ENCODE measurements around the gene UBTD2. TPM values are rescaled to one million over a fixed set of nuclear protein-coding genes. Genes with fewer than 3 reads are reported as not detected.

Gene UBTD2
- total RNA-seq, 1 donor from 2014 or later = 15.8 TPM

DNA sequence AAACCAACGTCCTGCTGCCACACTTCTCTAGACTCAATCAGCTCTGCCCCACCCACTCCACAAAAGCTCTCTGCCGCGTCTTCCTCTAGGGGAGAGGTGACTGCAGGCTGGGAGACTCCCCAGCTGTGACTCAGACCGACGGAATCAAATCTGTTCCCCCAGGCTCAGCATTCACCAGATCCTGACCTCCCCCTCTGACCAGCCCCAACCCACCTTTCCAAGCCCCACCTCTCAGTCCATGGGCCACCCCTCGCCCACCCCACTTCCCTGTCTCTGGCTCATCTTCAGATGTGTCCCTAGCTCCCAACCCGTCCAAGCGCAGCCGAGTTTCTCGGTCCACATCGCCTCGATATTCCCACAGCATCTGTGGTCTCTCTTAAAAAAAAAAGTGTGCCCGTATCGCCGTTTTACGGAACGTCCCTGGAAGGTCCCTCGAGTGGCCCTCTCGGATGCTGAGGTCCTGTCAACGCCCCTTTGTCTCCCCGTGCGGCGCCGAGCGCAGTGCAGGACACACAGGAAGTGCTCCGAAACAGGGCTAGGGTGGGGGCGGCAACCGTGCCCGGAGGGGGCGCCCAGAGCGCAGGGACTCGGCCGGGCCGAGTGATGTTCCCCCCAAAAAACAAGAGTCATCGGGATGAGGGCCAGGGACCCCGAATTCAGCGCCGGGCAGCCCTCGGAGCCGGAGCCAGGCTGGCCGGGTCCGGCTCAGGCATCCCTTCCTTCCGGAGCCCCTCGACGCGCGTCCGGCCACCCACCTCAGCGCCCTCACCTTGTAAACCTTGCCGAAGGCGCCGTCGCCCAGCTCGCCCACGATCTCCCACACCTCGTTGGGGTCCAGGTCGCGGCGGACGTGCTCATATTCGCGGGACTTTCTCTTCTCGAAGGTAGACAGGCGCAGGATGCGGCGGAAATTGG, 96.2 kb downstream of the UBTD2 start:
- H3K27me3 ChIP-seq (ENCODE audit: low read depth) = no peaks in the 10 kb centered on the region
- H3K4me1 ChIP-seq = peaks cover 45% of the 10 kb centered on the region
- H3K9me3 ChIP-seq = no peaks in the 10 kb centered on the region
- ATAC-seq = peak; percentile 52 to 61
- intact Hi-C loops (cut with DNase I) = no loop called here
- no peak for TF ChIP-seq CTCF (IDR thresholded peaks at IDR 0.05)
- DNase-seq = peak; percentile 79
- peaks cover 5% of the 10 kb centered on the region for H3K36me3 ChIP-seq
- peak overlapping the region; percentile 94 for H3K27ac ChIP-seq
- H3K4me3 ChIP-seq = peak overlapping the region; percentile 99

DNA sequence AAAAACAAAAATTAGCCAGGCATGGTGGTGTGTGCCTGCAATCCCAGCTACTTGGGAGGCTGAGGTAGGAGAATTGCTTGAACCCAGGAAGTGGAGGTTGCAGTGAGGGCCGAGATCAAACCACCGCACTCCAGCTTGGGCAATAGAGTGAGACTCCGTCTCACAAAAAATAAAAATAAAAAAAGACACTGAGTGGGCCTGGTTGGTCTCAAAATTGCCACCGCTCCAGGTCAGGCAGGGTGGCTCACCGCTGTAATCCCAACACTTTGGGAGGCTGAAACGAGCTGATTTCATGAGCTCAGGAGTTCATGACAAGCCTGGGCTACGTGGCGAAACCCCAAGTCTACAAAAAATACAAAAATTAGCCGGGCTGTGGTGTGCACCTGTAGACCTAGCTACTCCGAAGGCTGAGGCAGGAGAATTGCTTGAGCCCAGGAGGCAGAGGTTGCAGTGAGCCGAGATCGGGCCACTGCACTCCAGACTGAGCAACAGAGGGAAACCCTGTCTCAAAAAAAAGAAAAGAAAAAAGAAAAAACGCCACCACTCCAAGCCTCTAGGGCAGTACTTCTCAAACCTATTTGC, 97.4 kb downstream of the UBTD2 start:
- H3K9me3 ChIP-seq = no peaks in the 10 kb centered on the region
- no peaks in the 10 kb centered on the region for H3K27me3 ChIP-seq (ENCODE audit: low read depth)
- DNase-seq (no peak), ATAC-seq (no peak)
- peaks cover 5% of the 10 kb centered on the region for H3K36me3 ChIP-seq
- H3K4me3 ChIP-seq = peak overlapping the region; percentile 99
- peaks cover 46% of the 10 kb centered on the region for H3K4me1 ChIP-seq
- intact Hi-C loops (cut with DNase I) = no loop called here
- TF ChIP-seq CTCF (IDR thresholded peaks at IDR 0.05) = no peak
- peak overlapping the region; percentile 94 for H3K27ac ChIP-seq

GRCh38 chr5:172185096-172185461, 98.5 kb downstream of the UBTD2 start:
- no peaks in the 10 kb centered on the region for H3K9me3 ChIP-seq
- H3K27me3 ChIP-seq (ENCODE audit: low read depth) = no peaks in the 10 kb centered on the region
- peak overlapping the region; percentile 99 for H3K4me3 ChIP-seq
- peak overlapping the region; percentile 94 for H3K27ac ChIP-seq
- no peak for ATAC-seq
- no peak for TF ChIP-seq CTCF (IDR thresholded peaks at IDR 0.05)
- intact Hi-C loops (cut with DNase I) = no loop called here
- no peak for DNase-seq
- peaks cover 57% of the 10 kb centered on the region for H3K4me1 ChIP-seq
- peaks cover 5% of the 10 kb centered on the region for H3K36me3 ChIP-seq

GRCh38 chr5:172183881-172184280, 99.7 kb downstream of the UBTD2 start:
- peaks cover 5% of the 10 kb centered on the region for H3K36me3 ChIP-seq
- ATAC-seq (no peak), DNase-seq (no peak)
- no peak overlapping the region for H3K4me3 ChIP-seq
- no peaks in the 10 kb centered on the region for H3K27me3 ChIP-seq (ENCODE audit: low read depth)
- no peak for TF ChIP-seq CTCF (IDR thresholded peaks at IDR 0.05)
- H3K9me3 ChIP-seq = no peaks in the 10 kb centered on the region
- H3K27ac ChIP-seq = peak overlapping the region; percentile 94
- intact Hi-C loops (cut with DNase I) = no loop called here
- H3K4me1 ChIP-seq = peaks cover 68% of the 10 kb centered on the region

GRCh38 chr5:172182291-172182690, 101.3 kb downstream of the UBTD2 start:
- H3K27ac ChIP-seq = no peak overlapping the region
- DNase-seq (no peak), ATAC-seq (no peak)
- H3K4me3 ChIP-seq = no peak overlapping the region
- H3K4me1 ChIP-seq = peaks cover 80% of the 10 kb centered on the region
- no peaks in the 10 kb centered on the region for H3K9me3 ChIP-seq
- intact Hi-C loops (cut with DNase I) = no loop called here
- no peak for TF ChIP-seq CTCF (IDR thresholded peaks at IDR 0.05)
- peaks cover 5% of the 10 kb centered on the region for H3K36me3 ChIP-seq
- no peaks in the 10 kb centered on the region for H3K27me3 ChIP-seq (ENCODE audit: low read depth)

All from lower lobe of right lung (tissue), 2 donors.